ENCODE data around the gene GTF3C1.

DNA sequence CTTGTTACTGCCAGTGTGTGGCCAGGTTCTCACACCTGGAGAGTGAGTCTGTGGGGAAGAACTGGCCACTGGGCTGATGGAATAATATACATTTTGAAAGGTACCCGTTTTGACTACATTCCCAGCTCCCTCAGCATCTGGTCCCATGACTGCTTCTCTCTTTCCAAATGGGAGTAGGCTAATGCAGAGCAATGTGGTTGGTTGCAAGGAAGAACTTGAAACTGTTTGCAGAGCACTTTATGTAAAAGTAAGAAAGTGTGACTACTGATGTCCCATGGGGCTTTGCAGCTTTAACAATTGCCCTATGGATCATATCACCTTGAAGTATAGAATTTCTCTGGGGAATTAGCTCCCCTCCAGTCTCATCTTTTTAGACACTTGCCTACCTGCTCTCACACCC is 9.2 kb upstream of the GTF3C1 start:
- TF ChIP-seq YY1 (IDR thresholded peaks at IDR 0.05; ENCODE audit: insufficient read depth, insufficient read length) (no peak), ZNF274 (IDR thresholded peaks at IDR 0.05; ENCODE audit: low read depth, low read length) (no peak), SUZ12 (IDR thresholded peaks at IDR 0.05; ENCODE audit: extremely low read depth, insufficient read depth, insufficient read length) (no peak)

Measured in NT2/D1 (cell line).